GM23248 (cell line): Measurements from ENCODE around the gene RIPPLY3. TPM values are rescaled to one million over a fixed set of nuclear protein-coding genes. Genes with fewer than 3 reads are reported as not detected.

Experiments used
- DNase-seq: peaks from one replicate; pipeline ENCODE4 v3.0.0-alpha.2; 2015
- H2AFZ ChIP-seq: fragments of 200-600 bp; sonication (generic); 2 replicates; pipeline ENCODE4 v1.6.1; 2016; ENCODE audit warnings: antibody characterized with exemption
- H3F3A ChIP-seq: fragments of 200-600 bp; sonication (generic); 2 replicates; pipeline ENCODE4 v1.6.1; 2016; ENCODE audit warnings: mild to moderate bottlenecking, antibody characterized with exemption, mixed run types; ENCODE audit not compliant: insufficient read depth
- H3K27ac ChIP-seq: fragments of 200-600 bp; sonication (generic); 2 replicates; pipeline ENCODE4 v1.5.1; 2016; ENCODE audit warnings: mild to moderate bottlenecking
- H3K27me3 ChIP-seq: fragments of 200-600 bp; sonication (generic); replicated peaks from 2 replicates; pipeline ENCODE4 v1.6.1; 2016; ENCODE audit warnings: mild to moderate bottlenecking; ENCODE audit not compliant: insufficient read depth
- H3K36me3 ChIP-seq: fragments of 200-600 bp; sonication (generic); 2 replicates; pipeline ENCODE4 v1.6.1; 2016; ENCODE audit warnings: low read depth, mild to moderate bottlenecking
- H3K4me1 ChIP-seq: fragments of 200-600 bp; sonication (generic); 2 replicates; pipeline ENCODE4 v1.6.1; 2016; ENCODE audit warnings: mild to moderate bottlenecking; ENCODE audit not compliant: insufficient read depth
- H3K4me2 ChIP-seq: fragments of 200-600 bp; sonication (generic); one replicate; pipeline ENCODE4 v1.6.1; 2016; ENCODE audit warnings: mild to moderate bottlenecking; ENCODE audit not compliant: unreplicated experiment
- H3K4me3 ChIP-seq: fragments of 200-600 bp; sonication (generic); 2 replicates; pipeline ENCODE4 v1.5.1; 2016; ENCODE audit warnings: mild to moderate bottlenecking
- H3K79me2 ChIP-seq: fragments of 200-600 bp; sonication (generic); 2 replicates; pipeline ENCODE4 v1.6.1; 2016; ENCODE audit warnings: mild to moderate bottlenecking; ENCODE audit not compliant: insufficient read depth
- H3K9ac ChIP-seq: fragments of 200-600 bp; sonication (generic); 2 replicates; pipeline ENCODE4 v1.6.1; 2016; ENCODE audit warnings: mild to moderate bottlenecking
- H3K9me2 ChIP-seq: fragments of 200-600 bp; sonication (generic); 2 replicates; pipeline ENCODE4 v1.6.1; 2016; ENCODE audit warnings: mixed run types, mild to moderate bottlenecking, moderate library complexity; ENCODE audit not compliant: insufficient read depth
- H3K9me3 ChIP-seq: fragments of 200-600 bp; sonication (generic); one replicate; pipeline ENCODE4 v1.6.1; 2017; ENCODE audit warnings: low read depth
- H4K20me1 ChIP-seq: fragments of 200-600 bp; sonication (generic); 2 replicates; pipeline ENCODE4 v1.6.0; 2016; ENCODE audit not compliant: insufficient read depth
- EZH2 ChIP-seq: fragments of 200-600 bp; sonication (generic); IDR thresholded peaks from 2 replicates; pipeline ENCODE4 v1.6.1; 2018; ENCODE audit warnings: antibody characterized with exemption, mild to moderate bottlenecking; ENCODE audit not compliant: insufficient read depth, poor library complexity, severe bottlenecking
- EZH2phosphoT487 ChIP-seq: fragments of 200-600 bp; sonication (generic); IDR thresholded peaks from 2 replicates; pipeline ENCODE4 v1.6.1; 2018; ENCODE audit warnings: antibody characterized with exemption, moderate library complexity, mild to moderate bottlenecking, low read depth; ENCODE audit not compliant: insufficient read depth
- WGBS, 2 experiments: methylation state at CpG; one replicate each; pipeline ENCODE4 v1.1.6; 2015 to 2017; ENCODE audit warnings: low lambda C conversion rate in 2 of 2, low coverage in 1 of 2; ENCODE audit errors: missing lambda C conversion rate in 2 of 2; 5-methylcytosine and 5-hydroxymethylcytosine counted together
- in situ Hi-C: fragments of 300-500 bp; cut with MboI; formaldehyde crosslinking; loops from 2 replicates; pipeline ENCODE4 v1.15.0; 2020
- polyA plus RNA-seq: library from polyadenylated mRNA; unstranded; fragments of >200 nt; fragmentation: Nextera tagmentation; extraction: Ambion mirVana; gene quantifications from 2 replicates; pipeline ENCODE4 v1.2.1, GENCODE V29; 2016
- total RNA-seq: library from RNA; depleted of rRNA; stranded (reverse); fragments of >200 nt; shearing (Covaris generic); gene quantifications from 2 replicates; pipeline ENCODE4 v1.2.3, GENCODE V29; 2014; rRNA removed

The RIPPLY3 gene
- total RNA-seq: not detected in 2 replicates
- not detected in 2 replicates for polyA plus RNA-seq

DNA sequence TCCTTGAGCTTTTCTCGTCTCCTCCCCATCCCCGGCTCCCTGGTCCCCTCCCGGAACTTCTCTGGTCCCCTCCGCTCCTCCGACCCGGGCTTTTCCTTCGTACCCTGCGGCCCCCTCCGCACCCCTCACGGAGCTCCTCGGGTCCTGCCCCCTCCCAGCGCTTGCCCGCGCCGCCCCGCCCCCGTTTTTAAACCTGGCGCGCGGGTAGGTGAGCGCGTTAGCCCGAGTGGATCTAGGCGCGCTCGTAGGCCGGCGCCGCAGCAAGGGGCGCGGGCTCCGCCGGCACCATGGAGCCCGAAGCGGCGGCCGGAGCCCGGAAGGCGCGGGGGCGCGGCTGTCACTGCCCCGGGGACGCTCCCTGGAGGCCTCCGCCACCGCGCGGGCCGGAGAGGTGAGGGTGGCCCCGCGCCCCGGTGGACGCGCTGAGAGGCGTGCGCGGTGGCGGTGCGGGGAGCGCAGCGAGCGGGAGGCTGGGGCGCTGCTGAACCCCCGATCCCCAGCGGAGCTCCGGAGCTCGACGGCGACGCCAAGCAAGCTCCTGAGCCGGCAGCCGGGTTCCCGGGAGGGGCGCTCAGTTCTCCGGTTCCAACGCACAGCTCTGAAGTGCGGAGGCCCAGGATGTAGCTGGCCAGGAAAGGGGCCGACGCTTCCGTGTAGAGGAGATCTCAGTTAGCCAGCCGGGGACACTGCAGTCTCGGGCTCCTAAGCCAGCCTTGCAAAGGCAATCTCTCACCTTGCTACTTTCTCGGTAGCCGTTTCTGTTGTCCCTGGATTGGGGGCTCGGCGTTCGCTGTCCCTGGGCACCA is at the start of gene RIPPLY3:
Gene RIPPLY3 (plus strand): TSS at position 217 of the 806 bp plus-strand sequence. CDS start 71 bp downstream, at position 288.
- Histone ChIP-seq H3K9ac (no peak within 1 kb of the TSS), H3K9me3 (no peaks in the 10 kb centered on the region), H3K9me2 (no peaks in the 10 kb centered on the region), H2AFZ (peak within 1 kb of the TSS; percentile 75), H3F3A (0 out of 2 replicates have a peak, but pooled peaks cover 4% of the 10 kb centered on the region), H4K20me1 (no peaks in the 10 kb centered on the region), H3K4me3 (peak within 1 kb of the TSS; percentile 64), H3K36me3 (no peaks in the 10 kb centered on the region), H3K4me1 (no peaks in the 10 kb centered on the region), H3K27ac (no peak within 1 kb of the TSS), H3K27me3 (no peaks in the 10 kb centered on the region), H3K4me2 (peak within 1 kb of the TSS; percentile 68), H3K79me2 (no peaks in the 10 kb centered on the region)
- in situ Hi-C loops: no loop called here
- WGBS, 2 experiments: 6 to 11% methylated on average over 38 to 60 of the region's 87 CpGs
- TF ChIP-seq EZH2: no peak
- no peak for TF ChIP-seq EZH2phosphoT487
- peak; percentile 44 for DNase-seq

GRCh38 chr21:36959020-36959835 is 47.3 kb upstream of the RIPPLY3 start:
- Histone ChIP-seq H3K9me2 (no peaks in the 10 kb centered on the region), H3K27ac (no peak overlapping the region), H3F3A (no peaks in the 10 kb centered on the region), H3K36me3 (peaks cover 4% of the 10 kb centered on the region; the same call in 1 of the 2 replicates), H3K27me3 (no peaks in the 10 kb centered on the region), H3K4me2 (no peak overlapping the region), H2AFZ (no peak overlapping the region), H3K79me2 (peaks cover 6% of the 10 kb centered on the region; the same call in 1 of the 2 replicates), H3K4me1 (no peaks in the 10 kb centered on the region), H4K20me1 (no peaks in the 10 kb centered on the region), H3K4me3 (no peak overlapping the region), H3K9me3 (no peaks in the 10 kb centered on the region), H3K9ac (no peak overlapping the region)
- in situ Hi-C loops: no loop called here
- DNase-seq: no peak
- no peak for TF ChIP-seq EZH2phosphoT487
- no peak for TF ChIP-seq EZH2
- 93% methylated on average over 17 of the region's 17 CpGs for WGBS, 2 experiments

DNA sequence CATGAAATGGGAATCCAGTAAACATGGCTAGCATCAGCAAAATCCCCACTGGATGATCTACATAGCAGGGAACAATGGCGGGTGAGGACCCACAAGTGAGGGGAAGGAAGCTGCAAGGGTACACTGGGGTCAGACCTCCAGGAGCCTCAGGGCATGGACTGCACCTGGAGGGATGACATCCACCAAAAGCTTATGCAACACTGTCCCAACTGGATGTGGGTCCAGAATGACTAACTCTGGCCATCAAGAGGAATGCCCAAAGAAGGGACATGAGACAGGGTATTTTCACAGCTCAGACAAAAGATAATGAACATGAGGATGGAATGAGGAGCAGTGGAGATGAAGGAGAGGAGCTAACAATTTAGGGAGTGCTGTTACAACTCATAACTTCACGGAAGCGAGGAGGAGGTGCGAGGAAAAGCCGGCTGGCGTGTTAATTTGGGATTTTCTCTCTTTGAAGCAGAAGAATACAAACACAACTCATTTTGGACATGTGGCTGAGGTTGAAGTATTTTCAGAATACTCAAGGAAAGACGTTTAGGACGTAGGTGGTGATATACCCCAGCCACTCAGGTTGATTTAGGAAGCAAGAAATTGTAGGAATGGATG is 45.7 kb upstream of the RIPPLY3 start:
- DNase-seq: no peak
- H3F3A ChIP-seq: no peaks in the 10 kb centered on the region
- H3K9me3 ChIP-seq: no peaks in the 10 kb centered on the region
- no peaks in the 10 kb centered on the region for H4K20me1 ChIP-seq
- H3K4me2 ChIP-seq: no peak overlapping the region
- 92 to 96% methylated on average over 8 of the region's 8 CpGs for WGBS, 2 experiments
- no peaks in the 10 kb centered on the region for H3K9me2 ChIP-seq
- H3K36me3 ChIP-seq: peaks cover 4% of the 10 kb centered on the region; the same call in 1 of the 2 replicates
- no peak overlapping the region for H3K9ac ChIP-seq
- in situ Hi-C loops: no loop called here
- TF ChIP-seq EZH2 (no peak), EZH2phosphoT487 (no peak)
- H3K27ac ChIP-seq: no peak overlapping the region
- H3K27me3 ChIP-seq: no peaks in the 10 kb centered on the region
- peaks cover 19% of the 10 kb centered on the region for H3K79me2 ChIP-seq
- no peak overlapping the region for H2AFZ ChIP-seq
- H3K4me1 ChIP-seq: 0 out of 2 replicates have a peak, but pooled peaks cover 7% of the 10 kb centered on the region
- no peak overlapping the region for H3K4me3 ChIP-seq
